NAMALWA (cell line): ENCODE results near the gene DVL3.
"Not testable (repeated sequence)": the region's sequence is repeated elsewhere in the genome, so short reads cannot be mapped to it uniquely, and the experiment has no call there.

ENCODE experiments used
- DNase-seq: peaks from one replicate; pipeline ENCODE4 v3.0.0-alpha.2; 2015; ENCODE audit warnings: low spot score

DVL3 gene

GRCh38 chr3:184154885-184155643, at the start of gene DVL3:
TSS of gene DVL3 (plus strand) at chr3:184155377. CDS start at chr3:184155636, 259 bp downstream.
- DNase-seq: peak; percentile 44

GRCh38 chr3:184110316-184110725, 44.9 kb upstream of the DVL3 start:
- DNase-seq: no peak

- no peak for DNase-seq
Observed at GRCh38 chr3:184116017-184116416, 39.2 kb upstream of the DVL3 start.

GRCh38 chr3:184117636-184118035, 37.5 kb upstream of the DVL3 start:
- no peak for DNase-seq

GRCh38 chr3:184121031-184121430, 34.1 kb upstream of the DVL3 start:
- DNase-seq: not testable (repeated sequence)

- DNase-seq: no peak
Observed at GRCh38 chr3:184126006-184126405, 29.2 kb upstream of the DVL3 start.

GRCh38 chr3:184129012-184129411, 26.2 kb upstream of the DVL3 start:
- peak; percentile 38 for DNase-seq

GRCh38 chr3:184132945-184133344, 22.2 kb upstream of the DVL3 start:
- DNase-seq: no peak

GRCh38 chr3:184133840-184134745, 21.1 kb upstream of the DVL3 start:
- DNase-seq: peak; percentile 55

GRCh38 chr3:184134746-184135148, 20.4 kb upstream of the DVL3 start:
- peak; percentile 53 for DNase-seq

GRCh38 chr3:184135149-184135910, 19.8 kb upstream of the DVL3 start, which contains the start of gene EIF2B5:
TSS of gene EIF2B5 (plus strand) at chr3:184135358. CDS start at chr3:184135386, 28 bp downstream.
- DNase-seq: peak; percentile 92

GRCh38 chr3:184135911-184136260, 19.3 kb upstream of the DVL3 start:
- peak; percentile 61 for DNase-seq

- DNase-seq: no peak
Observed at GRCh38 chr3:184140436-184140835, 14.7 kb upstream of the DVL3 start.

GRCh38 chr3:184142199-184142598, 13.0 kb upstream of the DVL3 start:
- no peak for DNase-seq

GRCh38 chr3:184143327-184143726, 11.8 kb upstream of the DVL3 start:
- DNase-seq: no peak

- no peak for DNase-seq
Observed at GRCh38 chr3:184144505-184144904, 10.7 kb upstream of the DVL3 start.

- DNase-seq: peak; percentile 46
Observed at GRCh38 chr3:184145111-184145524, 10.1 kb upstream of the DVL3 start.

GRCh38 chr3:184145751-184146270, 9.4 kb upstream of the DVL3 start:
- no peak for DNase-seq

- no peak for DNase-seq
Observed at GRCh38 chr3:184148076-184148475, 7.1 kb upstream of the DVL3 start.

- DNase-seq: no peak
Observed at GRCh38 chr3:184149123-184149522, 6.1 kb upstream of the DVL3 start.

GRCh38 chr3:184149770-184150169, 5.4 kb upstream of the DVL3 start:
- DNase-seq: not testable (repeated sequence)
